ENCODE measurements around the gene SLC39A6. TPM values are rescaled to one million over a fixed set of nuclear protein-coding genes. Genes with fewer than 3 reads are reported as not detected.

Gene SLC39A6
- total and polyA plus RNA-seq, 2 of the 13 experiments (the other 11 are each of a cell fraction or from before 2014, with no cell fraction given), result 41.7 to 59.2 TPM

DNA sequence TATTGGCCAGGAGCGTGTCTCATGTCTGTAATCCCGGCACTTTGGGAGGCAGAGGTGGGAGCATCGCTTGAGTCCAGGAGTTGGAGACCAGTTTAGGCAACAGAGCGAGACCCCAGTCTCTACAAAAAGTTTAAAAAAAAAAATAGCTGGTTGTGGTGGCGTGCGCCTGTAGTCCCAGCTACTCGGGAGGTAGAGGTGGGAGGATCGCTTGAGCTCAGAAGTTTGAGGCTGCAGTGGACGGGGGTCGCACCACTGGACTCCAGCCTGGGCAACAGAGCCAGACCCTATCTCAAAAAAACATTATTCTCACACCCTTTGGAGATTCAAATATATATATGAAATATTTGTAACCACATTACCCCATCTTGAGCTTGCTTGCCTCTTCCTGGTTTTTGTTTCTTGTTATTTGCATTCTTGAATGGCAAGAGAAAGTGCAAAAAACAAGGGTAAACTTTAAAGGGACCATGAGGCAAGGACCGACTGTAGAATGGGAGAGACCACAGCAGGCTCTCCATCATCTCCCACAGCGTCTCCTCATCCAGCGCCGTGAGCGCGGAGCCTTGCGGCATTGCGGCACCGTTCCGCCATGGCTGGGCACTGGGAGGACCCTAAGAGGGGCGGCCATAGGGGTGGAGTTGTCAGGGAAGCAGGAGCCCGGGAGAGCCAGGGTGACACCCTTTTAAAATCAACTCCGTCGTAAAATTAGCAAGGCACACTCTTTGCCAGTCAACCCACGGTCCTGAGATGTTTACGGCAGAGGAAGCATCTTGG lies 1.9 kb upstream of the SLC39A6 start (continued):
- TF ChIP-seq, protein P1, sequence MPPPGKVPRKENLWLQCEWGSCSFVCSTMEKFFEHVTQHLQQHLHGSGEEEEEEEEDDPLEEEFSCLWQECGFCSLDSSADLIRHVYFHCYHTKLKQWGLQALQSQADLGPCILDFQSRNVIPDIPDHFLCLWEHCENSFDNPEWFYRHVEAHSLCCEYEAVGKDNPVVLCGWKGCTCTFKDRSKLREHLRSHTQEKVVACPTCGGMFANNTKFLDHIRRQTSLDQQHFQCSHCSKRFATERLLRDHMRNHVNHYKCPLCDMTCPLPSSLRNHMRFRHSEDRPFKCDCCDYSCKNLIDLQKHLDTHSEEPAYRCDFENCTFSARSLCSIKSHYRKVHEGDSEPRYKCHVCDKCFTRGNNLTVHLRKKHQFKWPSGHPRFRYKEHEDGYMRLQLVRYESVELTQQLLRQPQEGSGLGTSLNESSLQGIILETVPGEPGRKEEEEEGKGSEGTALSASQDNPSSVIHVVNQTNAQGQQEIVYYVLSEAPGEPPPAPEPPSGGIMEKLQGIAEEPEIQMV (CRISPR knock-in tag; IDR thresholded peaks at IDR 0.05; ENCODE audit: low read depth), result no peak
- TF ChIP-seq ZNF670 (CRISPR knock-in tag; IDR thresholded peaks at IDR 0.05; ENCODE audit: borderline replicate concordance), result no peak
- peak; percentile 91 for TF ChIP-seq ZNF460 (CRISPR knock-in tag; IDR thresholded peaks at IDR 0.05; ENCODE audit: borderline replicate concordance)
- TF ChIP-seq RBFOX2 (IDR thresholded peaks at IDR 0.05; ENCODE audit: low read depth, low read length), result 0 out of 2 replicates have a peak, but pooled peaks have one; percentile 19
- no peak for TF ChIP-seq ATM (IDR thresholded peaks at IDR 0.05; ENCODE audit: borderline replicate concordance)
- TF ChIP-seq ZNF232 (CRISPR knock-in tag; IDR thresholded peaks at IDR 0.05; ENCODE audit: borderline replicate concordance), result no peak
- no peak for TF ChIP-seq SMARCE1 (IDR thresholded peaks at IDR 0.05; ENCODE audit: borderline replicate concordance)
- TF ChIP-seq ZMYM3 (CRISPR knock-in tag; IDR thresholded peaks at IDR 0.05), result peak; percentile 47; the same call in 1 of the 2 replicates
- TF ChIP-seq, protein P2, sequence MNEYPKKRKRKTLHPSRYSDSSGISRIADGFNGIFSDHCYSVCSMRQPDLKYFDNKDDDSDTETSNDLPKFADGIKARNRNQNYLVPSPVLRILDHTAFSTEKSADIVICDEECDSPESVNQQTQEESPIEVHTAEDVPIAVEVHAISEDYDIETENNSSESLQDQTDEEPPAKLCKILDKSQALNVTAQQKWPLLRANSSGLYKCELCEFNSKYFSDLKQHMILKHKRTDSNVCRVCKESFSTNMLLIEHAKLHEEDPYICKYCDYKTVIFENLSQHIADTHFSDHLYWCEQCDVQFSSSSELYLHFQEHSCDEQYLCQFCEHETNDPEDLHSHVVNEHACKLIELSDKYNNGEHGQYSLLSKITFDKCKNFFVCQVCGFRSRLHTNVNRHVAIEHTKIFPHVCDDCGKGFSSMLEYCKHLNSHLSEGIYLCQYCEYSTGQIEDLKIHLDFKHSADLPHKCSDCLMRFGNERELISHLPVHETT (CRISPR knock-in tag; conservative IDR thresholded peaks at IDR 0.05), result no peak
- TF ChIP-seq ZNF12 (CRISPR knock-in tag; IDR thresholded peaks at IDR 0.05), result no peak
- TF ChIP-seq, protein P3, sequence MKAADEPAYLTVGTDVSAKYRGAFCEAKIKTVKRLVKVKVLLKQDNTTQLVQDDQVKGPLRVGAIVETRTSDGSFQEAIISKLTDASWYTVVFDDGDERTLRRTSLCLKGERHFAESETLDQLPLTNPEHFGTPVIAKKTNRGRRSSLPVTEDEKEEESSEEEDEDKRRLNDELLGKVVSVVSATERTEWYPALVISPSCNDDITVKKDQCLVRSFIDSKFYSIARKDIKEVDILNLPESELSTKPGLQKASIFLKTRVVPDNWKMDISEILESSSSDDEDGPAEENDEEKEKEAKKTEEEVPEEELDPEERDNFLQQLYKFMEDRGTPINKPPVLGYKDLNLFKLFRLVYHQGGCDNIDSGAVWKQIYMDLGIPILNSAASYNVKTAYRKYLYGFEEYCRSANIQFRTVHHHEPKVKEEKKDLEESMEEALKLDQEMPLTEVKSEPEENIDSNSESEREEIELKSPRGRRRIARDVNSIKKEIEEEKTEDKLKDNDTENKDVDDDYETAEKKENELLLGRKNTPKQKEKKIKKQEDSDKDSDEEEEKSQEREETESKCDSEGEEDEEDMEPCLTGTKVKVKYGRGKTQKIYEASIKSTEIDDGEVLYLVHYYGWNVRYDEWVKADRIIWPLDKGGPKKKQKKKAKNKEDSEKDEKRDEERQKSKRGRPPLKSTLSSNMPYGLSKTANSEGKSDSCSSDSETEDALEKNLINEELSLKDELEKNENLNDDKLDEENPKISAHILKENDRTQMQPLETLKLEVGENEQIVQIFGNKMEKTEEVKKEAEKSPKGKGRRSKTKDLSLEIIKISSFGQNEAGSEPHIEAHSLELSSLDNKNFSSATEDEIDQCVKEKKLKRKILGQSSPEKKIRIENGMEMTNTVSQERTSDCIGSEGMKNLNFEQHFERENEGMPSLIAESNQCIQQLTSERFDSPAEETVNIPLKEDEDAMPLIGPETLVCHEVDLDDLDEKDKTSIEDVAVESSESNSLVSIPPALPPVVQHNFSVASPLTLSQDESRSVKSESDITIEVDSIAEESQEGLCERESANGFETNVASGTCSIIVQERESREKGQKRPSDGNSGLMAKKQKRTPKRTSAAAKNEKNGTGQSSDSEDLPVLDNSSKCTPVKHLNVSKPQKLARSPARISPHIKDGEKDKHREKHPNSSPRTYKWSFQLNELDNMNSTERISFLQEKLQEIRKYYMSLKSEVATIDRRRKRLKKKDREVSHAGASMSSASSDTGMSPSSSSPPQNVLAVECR (CRISPR knock-in tag; IDR thresholded peaks at IDR 0.05; ENCODE audit: borderline replicate concordance), result 0 out of 2 replicates have a peak, but pooled peaks have one; percentile 17
- TF ChIP-seq, protein P4, sequence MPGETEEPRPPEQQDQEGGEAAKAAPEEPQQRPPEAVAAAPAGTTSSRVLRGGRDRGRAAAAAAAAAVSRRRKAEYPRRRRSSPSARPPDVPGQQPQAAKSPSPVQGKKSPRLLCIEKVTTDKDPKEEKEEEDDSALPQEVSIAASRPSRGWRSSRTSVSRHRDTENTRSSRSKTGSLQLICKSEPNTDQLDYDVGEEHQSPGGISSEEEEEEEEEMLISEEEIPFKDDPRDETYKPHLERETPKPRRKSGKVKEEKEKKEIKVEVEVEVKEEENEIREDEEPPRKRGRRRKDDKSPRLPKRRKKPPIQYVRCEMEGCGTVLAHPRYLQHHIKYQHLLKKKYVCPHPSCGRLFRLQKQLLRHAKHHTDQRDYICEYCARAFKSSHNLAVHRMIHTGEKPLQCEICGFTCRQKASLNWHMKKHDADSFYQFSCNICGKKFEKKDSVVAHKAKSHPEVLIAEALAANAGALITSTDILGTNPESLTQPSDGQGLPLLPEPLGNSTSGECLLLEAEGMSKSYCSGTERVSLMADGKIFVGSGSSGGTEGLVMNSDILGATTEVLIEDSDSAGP (CRISPR knock-in tag; IDR thresholded peaks at IDR 0.05; ENCODE audit: borderline replicate concordance), result peak; percentile 52; the same call in 1 of the 2 replicates
- TF ChIP-seq, protein P5, sequence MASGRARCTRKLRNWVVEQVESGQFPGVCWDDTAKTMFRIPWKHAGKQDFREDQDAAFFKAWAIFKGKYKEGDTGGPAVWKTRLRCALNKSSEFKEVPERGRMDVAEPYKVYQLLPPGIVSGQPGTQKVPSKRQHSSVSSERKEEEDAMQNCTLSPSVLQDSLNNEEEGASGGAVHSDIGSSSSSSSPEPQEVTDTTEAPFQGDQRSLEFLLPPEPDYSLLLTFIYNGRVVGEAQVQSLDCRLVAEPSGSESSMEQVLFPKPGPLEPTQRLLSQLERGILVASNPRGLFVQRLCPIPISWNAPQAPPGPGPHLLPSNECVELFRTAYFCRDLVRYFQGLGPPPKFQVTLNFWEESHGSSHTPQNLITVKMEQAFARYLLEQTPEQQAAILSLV (CRISPR knock-in tag; IDR thresholded peaks at IDR 0.05; ENCODE audit: borderline replicate concordance), result no peak
- TF ChIP-seq GABPB1 (CRISPR knock-in tag; IDR thresholded peaks at IDR 0.05), result no peak
